Middle frontal gyrus (tissue), 1 donor: ENCODE results near the gene NECTIN1.

Experiments
- DNase-seq: peaks from one replicate; pipeline ENCODE4 v3.0.0-alpha.2; 2015; ENCODE audit warnings: low spot score; ENCODE audit errors: extremely low spot score

Gene NECTIN1

DNA sequence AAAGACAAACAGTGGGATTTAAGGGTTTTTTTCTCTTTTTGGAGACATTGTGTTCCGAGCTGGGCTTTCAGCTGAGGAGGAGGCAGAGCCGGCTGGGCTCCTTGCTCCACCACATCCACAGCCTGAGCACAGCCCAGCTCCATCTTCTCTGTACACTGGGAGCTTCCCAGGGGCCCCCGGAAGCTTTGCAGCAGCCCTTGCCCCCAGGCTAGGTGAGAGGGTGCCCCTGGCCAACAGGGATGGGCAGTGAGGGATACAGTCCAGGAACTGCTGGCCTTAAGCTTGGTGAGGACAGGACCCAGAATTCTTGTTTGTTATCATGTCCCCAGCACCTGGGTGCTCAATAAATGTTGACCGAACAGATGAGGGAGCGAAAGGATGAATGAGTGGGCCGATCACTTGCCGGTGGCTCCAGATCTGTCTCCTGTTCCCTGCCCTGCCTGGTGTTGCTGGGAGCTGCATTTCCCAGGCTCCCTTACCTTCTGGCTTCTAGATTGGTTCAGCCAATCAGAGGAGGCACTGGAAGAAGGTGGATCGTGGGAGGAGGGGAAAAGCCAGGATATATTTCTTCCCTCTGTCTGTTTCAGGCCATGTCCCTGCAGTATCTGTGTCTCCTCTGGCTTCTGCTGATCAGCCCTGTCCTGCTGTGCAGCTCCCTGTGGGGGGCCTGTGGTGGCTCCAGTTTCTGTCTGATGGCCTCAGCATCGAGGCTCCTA, 26.5 kb upstream of the NECTIN1 start:
- no peak for DNase-seq

GRCh38 chr11:119754656-119755355, 25.8 kb upstream of the NECTIN1 start:
- DNase-seq = no peak

DNA sequence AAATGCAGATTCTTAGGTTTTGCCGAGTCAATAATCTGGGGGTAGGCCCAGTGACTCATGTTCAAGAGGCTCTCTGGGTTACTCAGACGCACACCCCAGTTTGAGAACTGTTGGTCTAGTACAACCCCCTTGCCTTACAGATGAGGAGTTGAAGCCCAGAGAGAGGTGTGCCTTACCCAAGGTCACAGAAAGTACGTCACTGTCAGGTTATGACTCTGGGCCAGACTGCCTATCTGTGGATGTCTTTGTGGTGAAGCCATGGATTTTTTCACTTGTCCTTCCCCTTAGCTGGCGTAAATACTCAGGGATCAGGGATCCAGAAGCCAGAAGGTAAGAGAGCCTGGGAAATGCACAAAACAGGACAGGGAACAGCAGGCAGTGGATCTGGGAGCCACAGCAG, 25.2 kb upstream of the NECTIN1 start:
- no peak for DNase-seq

DNA sequence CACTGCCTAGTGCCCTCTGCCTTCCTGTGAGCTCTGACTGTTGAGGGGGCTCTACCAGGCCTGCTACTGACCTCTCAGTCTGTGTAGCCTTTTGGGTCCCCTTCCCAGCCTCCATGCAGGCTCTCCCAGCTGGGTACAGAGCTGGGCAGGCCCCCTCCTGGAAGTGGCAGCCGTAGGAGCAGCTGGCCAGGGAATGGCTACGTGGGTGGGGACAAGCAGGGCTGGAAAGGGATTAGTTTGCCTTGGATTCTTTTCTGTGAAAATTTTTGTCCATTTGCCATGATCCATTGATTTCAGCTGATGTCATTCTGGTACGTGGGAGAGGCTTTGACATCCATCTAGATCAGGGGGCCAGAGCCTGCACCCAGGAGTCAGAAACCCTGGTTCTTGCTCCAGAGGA, 23.9 kb upstream of the NECTIN1 start:
- DNase-seq = no peak

DNA sequence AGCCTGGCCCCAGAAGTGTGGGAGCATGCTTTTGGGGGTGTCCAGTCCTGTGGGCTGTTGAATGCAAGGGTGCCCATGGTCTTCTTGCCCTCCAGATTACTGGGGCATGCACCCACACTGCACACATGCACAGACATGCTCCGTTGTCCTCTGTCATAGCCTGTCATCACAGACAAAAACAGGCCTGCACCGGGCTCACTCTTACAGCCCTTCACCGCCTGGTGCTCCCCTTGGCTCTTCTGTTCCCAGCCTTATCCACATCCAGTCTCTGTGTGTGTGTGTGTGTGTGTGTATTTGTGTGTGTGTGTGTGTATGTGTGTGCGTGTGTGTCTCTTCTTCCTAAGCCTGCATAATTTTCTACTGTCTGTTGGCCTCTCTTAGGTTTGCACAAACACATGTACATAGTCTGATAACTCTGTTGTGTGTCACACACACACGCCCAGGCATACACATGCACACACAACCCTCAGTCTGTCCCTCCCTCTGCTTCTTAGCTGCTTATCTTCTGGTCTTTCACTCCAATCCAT, 23.4 kb upstream of the NECTIN1 start:
- no peak for DNase-seq

DNA sequence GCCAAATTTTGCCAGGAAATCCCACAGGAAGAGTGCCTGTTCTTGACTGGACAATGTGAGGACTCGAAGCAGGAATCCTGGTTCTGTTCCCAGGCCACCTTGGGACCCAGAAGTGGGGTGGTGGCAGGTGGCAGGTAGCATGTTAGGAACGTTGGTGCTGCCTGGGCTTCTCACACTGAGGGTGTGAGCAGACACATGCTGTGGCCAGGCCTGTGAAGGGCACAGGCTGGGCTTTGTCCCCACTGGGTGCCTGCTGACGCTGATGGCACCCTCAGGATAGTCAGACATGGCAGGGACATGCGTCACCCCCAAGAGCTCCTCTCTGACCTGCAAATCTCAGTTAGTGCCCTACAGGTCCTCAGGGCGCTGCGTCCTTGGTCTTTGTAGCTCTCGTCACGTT, 21.1 kb upstream of the NECTIN1 start:
- no peak for DNase-seq

DNA sequence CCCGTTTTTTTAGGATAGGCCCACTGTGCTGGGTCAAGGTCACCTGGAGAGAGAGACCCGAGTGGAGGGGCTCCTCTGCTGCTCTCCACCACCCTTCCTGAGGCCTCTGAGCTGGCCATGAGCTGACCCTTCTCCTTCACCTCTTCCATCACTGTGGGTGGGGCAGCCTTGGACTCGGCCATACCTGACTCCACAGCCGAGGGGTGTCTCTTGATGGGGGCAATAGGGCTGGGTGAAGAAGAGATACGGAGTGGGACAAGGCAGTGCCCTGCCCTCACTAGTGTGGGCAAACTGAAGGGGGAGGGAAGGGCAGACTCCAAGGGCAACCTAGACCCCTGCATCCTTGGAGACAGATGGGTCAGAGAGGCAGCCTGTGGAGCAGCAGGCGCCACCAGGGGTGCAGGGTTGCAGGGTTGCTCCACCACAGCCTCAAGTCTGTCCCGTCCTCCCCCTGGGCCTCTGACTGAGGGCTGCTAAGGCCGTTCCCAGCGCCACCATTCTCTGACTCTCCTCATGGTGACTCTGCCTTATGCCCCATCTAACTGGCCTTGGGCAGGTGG, 20.1 kb upstream of the NECTIN1 start:
- no peak for DNase-seq

DNA sequence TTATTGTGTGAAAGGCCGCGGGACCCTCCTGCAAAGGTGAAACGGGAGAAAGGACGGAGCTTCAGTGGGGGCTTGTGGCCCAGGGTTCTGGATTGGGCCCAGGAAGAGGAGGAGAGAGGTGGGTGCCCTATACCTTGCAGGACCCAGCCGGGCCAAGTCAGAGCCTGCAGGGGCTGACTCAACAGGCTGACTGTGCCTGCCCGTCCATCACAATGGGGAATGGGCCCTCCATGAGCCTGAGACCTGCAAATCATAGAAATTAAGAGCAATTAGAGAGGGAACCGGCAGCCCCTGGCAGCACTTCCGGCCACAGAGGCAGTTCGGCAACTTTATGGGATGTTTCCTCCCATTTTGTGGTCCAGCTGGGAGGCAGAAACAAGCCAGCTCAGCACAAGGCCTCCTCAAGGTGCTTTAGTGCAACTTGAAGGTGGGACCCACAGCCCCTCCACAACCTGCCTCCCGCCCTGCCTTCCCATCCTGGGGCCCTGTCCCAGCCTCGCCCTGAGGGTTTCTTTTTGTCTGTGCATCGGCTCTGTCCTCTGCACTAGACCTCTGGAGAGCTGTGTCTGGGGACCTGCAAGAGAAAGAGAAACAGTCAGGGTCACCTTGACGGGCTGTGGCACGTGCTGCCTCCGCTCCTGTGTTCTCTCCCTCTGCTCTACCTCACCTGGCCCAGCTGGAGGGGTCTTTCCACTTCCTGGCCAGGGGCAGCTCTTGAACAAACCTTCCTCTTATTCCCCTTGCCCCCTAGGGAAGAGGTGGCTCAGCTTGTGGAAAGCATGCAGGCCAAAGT, 19.1 kb upstream of the NECTIN1 start:
- DNase-seq = no peak

DNA sequence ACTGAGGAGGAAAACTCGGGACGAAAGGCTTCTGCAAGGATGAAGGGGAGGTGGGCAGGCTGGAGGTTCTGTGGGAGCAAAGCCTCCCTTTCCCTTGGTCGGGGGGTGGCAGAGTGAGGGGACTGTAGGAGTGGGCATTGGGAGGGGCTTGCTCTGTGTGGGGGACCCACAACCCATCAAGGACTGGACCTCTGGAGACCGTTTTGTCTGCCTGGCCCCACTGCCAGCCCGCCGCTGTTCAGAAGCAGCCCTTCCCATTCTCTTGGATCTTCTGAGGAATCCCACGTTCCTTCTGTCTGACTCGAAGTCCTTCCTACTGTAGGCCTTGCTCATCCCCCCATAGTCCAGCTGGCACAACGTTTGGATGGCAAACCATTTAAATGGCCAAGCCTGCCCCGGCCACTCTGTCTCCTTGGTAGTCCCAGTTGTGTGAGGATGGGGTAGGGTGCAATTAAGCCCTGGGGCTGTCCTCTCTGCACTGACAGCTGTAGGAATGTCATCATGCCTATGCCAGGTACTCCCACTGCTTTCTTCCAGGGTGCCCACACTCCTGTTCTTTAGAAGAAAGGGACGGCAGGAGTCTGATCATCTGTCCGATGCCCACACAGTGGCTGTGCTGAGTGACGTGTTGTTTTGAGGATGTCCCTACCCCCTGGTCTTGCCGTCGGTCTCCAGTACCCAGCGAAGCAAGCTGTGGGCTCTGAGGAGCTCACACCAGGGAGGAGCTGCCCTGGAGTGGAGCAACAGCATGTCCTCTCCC, 17.0 kb upstream of the NECTIN1 start:
- no peak for DNase-seq

GRCh38 chr11:119745112-119745511, 16.1 kb upstream of the NECTIN1 start:
- no peak for DNase-seq

DNA sequence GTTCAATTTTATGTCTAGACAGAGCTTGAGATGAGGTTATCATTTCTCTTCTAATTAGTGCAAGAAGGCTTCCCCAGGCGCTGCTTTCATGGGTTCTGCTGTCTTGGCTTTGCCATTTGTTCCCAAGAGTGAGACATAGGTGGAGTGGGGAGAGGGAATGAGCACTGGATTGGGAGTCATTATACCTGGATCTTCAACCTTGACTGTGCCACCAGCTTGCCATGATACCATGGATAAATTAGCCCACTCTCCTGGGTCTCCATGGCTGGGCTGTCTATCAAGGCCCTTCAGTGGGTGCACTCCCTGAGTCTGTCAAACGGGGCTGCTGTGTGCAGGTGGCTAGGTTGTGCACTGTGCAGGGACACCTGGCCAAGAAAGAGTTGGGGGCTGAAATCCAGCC, 15.6 kb upstream of the NECTIN1 start:
- DNase-seq = no peak

GRCh38 chr11:119743006-119743405, 14.0 kb upstream of the NECTIN1 start:
- DNase-seq = no peak

DNA sequence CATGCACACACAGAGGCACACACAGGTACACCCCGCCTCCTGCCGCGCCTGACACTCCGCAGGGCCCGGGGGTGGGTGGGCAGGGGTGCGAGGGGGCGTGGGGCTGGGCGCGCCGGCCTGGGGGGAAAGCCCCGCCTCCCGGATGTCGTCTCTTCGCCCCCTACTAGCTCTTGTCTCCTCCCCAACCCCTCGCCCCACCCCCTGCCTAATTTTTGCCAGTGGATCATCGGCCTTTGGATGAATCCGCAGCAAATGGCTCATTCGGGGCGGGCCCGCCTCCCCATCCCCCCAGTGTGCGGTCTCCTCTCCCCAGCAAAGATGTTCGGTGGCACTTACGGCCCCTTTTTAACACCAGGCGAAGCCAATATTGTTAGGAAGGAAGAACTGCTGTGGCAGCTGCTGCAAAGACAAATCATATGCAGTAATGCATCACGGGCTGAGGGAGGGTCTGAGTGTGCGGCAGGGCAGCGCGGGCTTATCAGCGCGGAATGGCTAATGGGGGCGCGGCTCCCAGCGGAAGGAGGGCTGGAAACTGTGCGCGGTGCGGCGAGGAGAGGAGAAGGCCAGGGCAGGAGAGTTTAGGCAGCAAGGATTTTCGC, 13.4 kb upstream of the NECTIN1 start:
- DNase-seq = no peak

GRCh38 chr11:119741369-119742262, 12.6 kb upstream of the NECTIN1 start:
- DNase-seq = no peak

GRCh38 chr11:119739975-119740374, 11.0 kb upstream of the NECTIN1 start:
- no peak for DNase-seq

GRCh38 chr11:119739021-119739703, 10.2 kb upstream of the NECTIN1 start:
- no peak for DNase-seq

GRCh38 chr11:119738059-119738439, 9.0 kb upstream of the NECTIN1 start:
- no peak for DNase-seq

DNA sequence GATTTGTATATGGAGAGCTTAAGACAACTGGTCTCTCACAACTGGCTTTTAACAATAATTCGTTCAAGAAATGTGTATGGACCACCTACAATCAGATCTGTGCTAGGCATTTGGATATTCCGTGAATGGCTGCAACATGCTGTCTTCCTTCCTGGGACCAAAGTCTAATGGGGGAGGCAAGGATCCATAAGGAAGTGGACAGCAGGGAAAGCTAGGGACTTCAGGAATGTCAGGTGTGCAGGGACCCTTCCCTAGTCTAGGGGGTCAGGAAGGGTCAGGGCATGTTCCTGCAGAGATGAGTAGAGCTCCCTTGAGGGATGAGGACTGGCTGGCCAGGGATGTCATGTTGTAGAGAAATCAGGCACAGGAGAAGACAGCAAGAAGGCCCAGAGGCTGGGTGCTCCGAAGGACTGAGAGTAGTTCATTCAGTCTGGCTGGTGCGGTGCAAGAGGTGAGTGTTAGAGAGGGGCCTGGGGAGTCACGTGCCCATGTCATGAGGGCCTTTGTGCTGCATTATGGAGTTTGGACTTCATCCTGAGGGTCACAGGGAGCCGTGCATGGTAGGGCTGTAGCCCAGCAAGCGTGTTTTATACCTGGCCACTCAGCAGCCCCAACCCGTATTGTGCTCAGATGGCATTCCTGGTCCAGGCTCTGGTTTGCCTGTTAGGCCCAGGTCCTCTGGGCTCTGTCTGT, 8.5 kb upstream of the NECTIN1 start:
- no peak for DNase-seq
